DND-41 (cell line): ENCODE data around the gene TRAF1.

ENCODE experiments used
- ATAC-seq: fragments of 200-7000 bp; cut with Tn5 transposase; 3 replicates; pipeline ENCODE4 v1.9.1; 2021; ENCODE audit warnings: low read depth; ENCODE audit not compliant: insufficient read depth
- DNase-seq: peaks from one replicate; pipeline ENCODE4 v3.0.0-alpha.2; 2020
- H2AFZ ChIP-seq: 2 replicates; pipeline ENCODE4 v1.6.0; 2012; ENCODE audit warnings: low read depth, low read length
- H3K27ac ChIP-seq: 2 replicates; pipeline ENCODE4 v1.5.1; 2012; ENCODE audit warnings: low read length, inconsistent platforms
- H3K27me3 ChIP-seq: fragments of 200-600 bp; sonication (generic); 2 replicates; pipeline ENCODE4 v1.6.0; 2012; ENCODE audit warnings: low read length, mild to moderate bottlenecking, inconsistent platforms; ENCODE audit not compliant: insufficient read depth, poor library complexity
- H3K36me3 ChIP-seq: 2 replicates; pipeline ENCODE4 v1.5.1; 2012; ENCODE audit warnings: low read length, inconsistent platforms; ENCODE audit not compliant: insufficient read depth
- H3K4me1 ChIP-seq: 2 replicates; pipeline ENCODE4 v1.5.1; 2012; ENCODE audit warnings: mild to moderate bottlenecking, low read length; ENCODE audit not compliant: insufficient read depth
- H3K4me2 ChIP-seq: 2 replicates; pipeline ENCODE4 v1.6.0; 2012; ENCODE audit warnings: mild to moderate bottlenecking, moderate library complexity, low read length, inconsistent platforms; ENCODE audit not compliant: insufficient read depth
- H3K4me3 ChIP-seq, 2 experiments: fragments of 200-600 bp in 1 of 2; shearing (Covaris generic) in 1 of 2; 2 replicates each; pipeline ENCODE4 v1.5.1; 2012 to 2016; ENCODE audit warnings: inconsistent platforms in 2 of 2, low read length in 2 of 2, mild to moderate bottlenecking in 2 of 2, low read depth in 1 of 2, moderate library complexity in 1 of 2
- H3K79me2 ChIP-seq: 2 replicates; pipeline ENCODE4 v1.6.0; 2012; ENCODE audit warnings: low read length, inconsistent platforms; ENCODE audit not compliant: insufficient read depth
- H3K9ac ChIP-seq: 2 replicates; pipeline ENCODE4 v1.6.0; 2012; ENCODE audit warnings: low read depth, mild to moderate bottlenecking, inconsistent platforms, low read length, moderate library complexity
- H3K9me3 ChIP-seq: 2 replicates; pipeline ENCODE4 v1.5.1; 2012; ENCODE audit warnings: low read length, moderate library complexity, mild to moderate bottlenecking, inconsistent platforms; ENCODE audit not compliant: insufficient read depth, severe bottlenecking
- H4K20me1 ChIP-seq: 2 replicates; pipeline ENCODE4 v1.6.0; 2012; ENCODE audit warnings: low read length; ENCODE audit not compliant: insufficient read depth
- CTCF ChIP-seq: IDR thresholded peaks from 2 replicates; pipeline ENCODE4 v1.5.1; 2012; ENCODE audit warnings: borderline replicate concordance, low read length, moderate library complexity, mild to moderate bottlenecking; ENCODE audit not compliant: poor library complexity, severe bottlenecking; ENCODE audit errors: extremely low read depth
- EZH2 ChIP-seq: IDR thresholded peaks from 3 replicates; pipeline ENCODE4 v1.6.1; 2012; ENCODE audit warnings: borderline replicate concordance, low read depth, mild to moderate bottlenecking, moderate library complexity, low read length, inconsistent platforms; ENCODE audit not compliant: severe bottlenecking

TRAF1 gene

GRCh38 chr9:120922404-120923195 lies 4.0 kb downstream of the TRAF1 start:
- no peak overlapping the region for H3K9ac ChIP-seq

DNA sequence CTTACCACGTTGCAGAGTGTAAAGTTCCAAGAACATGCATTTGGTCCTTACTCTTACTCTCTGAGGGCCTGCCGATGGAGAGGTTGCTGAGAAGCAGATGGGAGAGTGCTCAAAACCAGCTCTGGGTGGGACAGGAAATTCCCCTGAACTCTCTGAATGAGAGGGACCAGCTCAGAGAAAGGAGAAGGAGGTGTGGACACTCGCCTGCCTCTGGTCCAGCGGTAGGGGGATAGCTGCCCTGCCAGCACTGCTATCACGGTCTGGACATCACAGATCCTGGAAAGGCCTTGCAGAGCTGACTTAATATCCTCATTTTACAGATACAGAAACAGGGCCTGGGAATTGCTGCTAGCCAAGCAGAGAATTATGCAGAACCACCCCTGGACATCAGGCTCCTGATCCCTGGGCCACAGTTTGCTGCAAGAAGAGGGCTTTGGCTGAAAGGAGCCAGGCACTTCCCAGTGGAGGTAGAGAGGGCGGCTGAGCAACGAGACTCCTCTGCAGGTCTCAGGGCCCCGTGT lies 4.9 kb downstream of the TRAF1 start:
- H3K9me3 ChIP-seq, result no peaks in the 10 kb centered on the region
- ATAC-seq (no peak), DNase-seq (no peak)
- no peaks in the 10 kb centered on the region for H3K79me2 ChIP-seq
- H3K27me3 ChIP-seq, result no peaks in the 10 kb centered on the region
- H4K20me1 ChIP-seq, result no peaks in the 10 kb centered on the region
- H3K4me3 ChIP-seq, result no peak overlapping the region
- no peak overlapping the region for H3K27ac ChIP-seq
- H3K4me2 ChIP-seq, result no peak overlapping the region
- no peak overlapping the region for H3K9ac ChIP-seq
- no peak overlapping the region for H2AFZ ChIP-seq
- H3K4me1 ChIP-seq, result peaks cover 8% of the 10 kb centered on the region; the same call in 1 of the 2 replicates
- no peaks in the 10 kb centered on the region for H3K36me3 ChIP-seq
- no peak for TF ChIP-seq EZH2

More at GRCh38 chr9:120922404-120923195, 4.0 kb downstream of the TRAF1 start:
- no peaks in the 10 kb centered on the region for H3K9me3 ChIP-seq
- ATAC-seq (no peak), DNase-seq (no peak)
- H3K36me3 ChIP-seq, result no peaks in the 10 kb centered on the region
- no peaks in the 10 kb centered on the region for H3K27me3 ChIP-seq
- H3K4me3 ChIP-seq, result no peak overlapping the region
- no peak overlapping the region for H2AFZ ChIP-seq
- H4K20me1 ChIP-seq, result no peaks in the 10 kb centered on the region
- no peak overlapping the region for H3K27ac ChIP-seq
- peaks cover 11% of the 10 kb centered on the region; the same call in 1 of the 2 replicates for H3K4me1 ChIP-seq
- TF ChIP-seq EZH2 (no peak), CTCF (no peak)
- no peaks in the 10 kb centered on the region for H3K79me2 ChIP-seq
- no peak overlapping the region for H3K4me2 ChIP-seq

DNA sequence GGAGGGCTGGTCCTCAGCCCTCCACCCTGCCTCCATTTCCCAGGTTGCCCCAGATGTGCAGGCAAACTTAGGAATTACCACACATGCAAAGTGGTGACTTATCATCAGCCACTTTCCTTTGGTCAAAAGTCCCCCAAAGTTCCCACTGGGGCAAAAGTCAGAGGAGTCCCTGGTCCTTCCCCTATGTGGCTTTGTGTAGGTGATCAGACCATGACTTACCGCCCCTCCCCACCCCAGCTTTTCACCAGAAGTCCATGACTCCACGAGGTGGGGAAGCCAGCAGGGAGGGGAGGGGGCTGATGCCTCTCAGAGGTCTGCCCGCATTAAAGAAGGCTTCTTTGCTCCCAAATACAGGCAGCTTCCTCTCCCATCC lies 5.8 kb downstream of the TRAF1 start:
- no peak overlapping the region for H3K4me2 ChIP-seq
- no peaks in the 10 kb centered on the region for H4K20me1 ChIP-seq
- H3K36me3 ChIP-seq, result no peaks in the 10 kb centered on the region
- no peak for ATAC-seq
- no peaks in the 10 kb centered on the region for H3K9me3 ChIP-seq
- no peak overlapping the region for H3K9ac ChIP-seq
- H3K4me1 ChIP-seq, result peaks cover 12% of the 10 kb centered on the region
- no peak for TF ChIP-seq CTCF
- TF ChIP-seq EZH2, result no peak
- no peak overlapping the region for H3K27ac ChIP-seq
- no peaks in the 10 kb centered on the region for H3K27me3 ChIP-seq
- DNase-seq, result no peak
- H3K79me2 ChIP-seq, result no peaks in the 10 kb centered on the region
- H2AFZ ChIP-seq, result no peak overlapping the region
- no peak overlapping the region for H3K4me3 ChIP-seq
